HG02840 (cell line): ENCODE results near the gene TEK.
"Not testable (repeated sequence)": the region's sequence is repeated elsewhere in the genome, so short reads cannot be mapped to it uniquely, and the experiment has no call there.

ENCODE experiments used
- ATAC-seq: cut with Tn5 transposase; IDR thresholded peaks from one replicate; pipeline ENCODE4 v1.9.1; 2021; ENCODE audit warnings: mild to moderate bottlenecking, moderate library complexity, moderate number of reproducible peaks; ENCODE audit not compliant: unreplicated experiment, low FRiP score

Gene TEK

DNA sequence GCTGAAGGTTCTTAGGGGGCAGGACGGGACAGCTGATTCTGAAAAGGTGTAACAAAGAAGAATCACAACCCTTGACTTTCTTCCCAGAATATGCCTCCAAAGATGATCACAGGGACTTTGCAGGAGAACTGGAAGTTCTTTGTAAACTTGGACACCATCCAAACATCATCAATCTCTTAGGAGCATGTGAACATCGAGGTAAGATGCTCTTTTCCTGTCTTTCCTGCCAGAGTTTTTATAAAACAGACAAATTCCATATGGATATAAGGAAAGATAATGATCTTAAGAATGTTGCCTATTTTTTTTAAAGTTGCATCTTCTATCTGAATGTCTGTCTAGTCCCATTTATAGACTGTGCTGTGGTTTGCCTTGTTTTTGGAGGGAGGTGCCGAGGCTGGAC lies 100.0 kb downstream of the TEK start:
- ATAC-seq, result no peak

DNA sequence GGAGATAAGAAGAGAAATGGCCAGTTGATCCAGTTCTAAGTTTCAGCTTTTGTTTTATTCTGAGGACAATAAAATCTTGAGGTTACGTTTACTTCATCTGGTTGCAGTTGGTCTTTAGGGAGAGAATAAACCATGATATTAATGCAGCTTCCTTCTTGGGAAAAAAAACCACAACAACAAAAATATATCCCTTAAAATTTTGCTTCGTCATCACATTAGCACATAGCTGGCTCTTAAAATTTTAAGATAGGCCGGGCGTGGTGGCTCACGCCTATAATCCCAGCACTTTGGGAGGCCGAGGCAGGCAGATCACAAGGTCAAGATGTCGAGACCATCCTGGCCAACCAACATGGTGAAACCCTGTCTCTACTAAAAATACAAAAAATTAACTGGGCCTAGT lies 101.6 kb downstream of the TEK start:
- no peak for ATAC-seq

DNA sequence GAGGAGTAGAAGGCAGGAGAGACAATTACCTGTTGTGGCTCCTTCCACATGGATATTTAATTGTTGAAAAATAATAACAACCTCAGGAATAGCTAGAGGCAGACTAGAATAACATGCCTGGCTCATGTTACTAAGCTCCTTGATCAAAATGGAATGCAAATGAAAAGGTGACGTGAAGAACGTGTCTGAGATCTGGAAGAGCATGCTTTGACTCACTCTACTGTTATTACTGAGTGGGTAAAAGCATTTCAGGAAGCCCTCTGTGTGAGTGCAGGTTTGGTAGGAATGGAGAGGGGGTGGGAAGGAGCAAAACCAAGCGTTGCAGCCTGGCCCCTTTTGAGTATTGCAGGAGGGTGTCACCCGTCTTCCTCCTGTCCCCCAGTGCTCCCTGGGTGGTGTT lies 103.2 kb downstream of the TEK start:
- no peak for ATAC-seq

DNA sequence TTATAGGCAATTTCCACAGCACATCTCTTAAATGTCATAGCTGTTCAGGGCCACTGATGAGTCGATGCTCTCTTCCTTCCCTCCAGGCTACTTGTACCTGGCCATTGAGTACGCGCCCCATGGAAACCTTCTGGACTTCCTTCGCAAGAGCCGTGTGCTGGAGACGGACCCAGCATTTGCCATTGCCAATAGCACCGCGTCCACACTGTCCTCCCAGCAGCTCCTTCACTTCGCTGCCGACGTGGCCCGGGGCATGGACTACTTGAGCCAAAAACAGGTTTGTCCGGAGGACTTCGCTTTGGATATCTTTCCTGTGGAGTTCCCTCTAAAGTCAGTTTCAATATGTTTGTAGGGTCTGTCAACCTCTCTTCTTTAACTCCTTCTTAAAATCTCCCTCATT lies 103.6 kb downstream of the TEK start:
- ATAC-seq, result no peak

DNA sequence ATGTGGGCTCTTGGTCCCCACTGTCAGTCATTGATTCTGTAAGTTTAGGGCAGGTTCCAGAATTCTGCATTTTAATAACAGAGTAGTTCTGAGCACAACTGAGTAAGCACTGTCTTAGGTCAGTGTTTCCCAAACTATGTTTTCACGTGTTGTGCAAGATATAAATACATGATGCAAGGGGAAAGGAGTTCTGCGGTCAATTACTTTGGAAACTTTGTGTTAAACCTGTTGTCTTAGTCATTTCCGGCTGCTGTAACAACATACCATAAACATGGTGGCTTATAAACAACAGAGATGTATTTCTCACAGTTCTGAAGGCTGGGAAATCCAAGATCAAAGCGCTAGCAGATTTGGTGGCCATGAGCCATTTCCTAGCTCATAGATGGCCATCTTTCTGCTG lies 118.2 kb downstream of the TEK start:
- ATAC-seq, result no peak

DNA sequence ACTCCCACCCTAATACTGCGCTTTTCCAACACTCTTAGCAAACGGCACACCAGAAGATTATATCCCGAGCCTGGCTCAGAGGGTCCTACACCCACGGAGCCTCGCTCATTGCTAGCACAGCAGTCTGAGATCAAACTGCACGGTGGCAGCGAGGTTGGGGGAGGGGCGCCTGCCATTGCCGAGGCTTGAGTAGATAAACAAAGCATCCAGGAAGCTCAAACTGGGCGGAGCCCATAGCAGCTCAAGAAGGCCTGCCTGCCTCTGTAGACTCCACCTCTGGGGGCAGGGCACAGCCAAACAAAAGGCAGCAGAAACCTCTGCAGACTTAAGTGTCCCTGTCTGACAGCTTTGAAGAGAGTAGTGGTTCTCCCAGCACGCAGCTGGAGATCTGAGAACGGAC lies 130.6 kb downstream of the TEK start:
- ATAC-seq, result not testable (repeated sequence)

DNA sequence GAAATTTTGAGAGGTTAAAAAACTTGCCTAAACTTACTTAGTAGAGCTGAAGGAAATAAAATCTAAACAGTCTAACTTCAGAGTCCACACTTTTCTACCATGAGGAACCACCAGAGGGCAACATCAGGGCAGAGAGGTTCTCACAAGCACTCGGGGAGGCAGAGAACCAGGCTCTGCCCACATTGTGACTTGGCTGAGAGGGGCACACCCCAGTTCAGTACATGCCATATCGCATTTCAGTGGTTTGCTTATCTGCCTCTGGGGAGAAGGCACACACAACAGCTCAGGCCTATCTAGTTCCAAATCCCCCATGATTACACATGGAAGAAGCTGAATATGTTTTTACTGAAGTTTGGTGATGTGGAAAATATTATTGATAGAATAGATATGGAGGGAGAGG lies 138.7 kb downstream of the TEK start:
- ATAC-seq, result no peak

DNA sequence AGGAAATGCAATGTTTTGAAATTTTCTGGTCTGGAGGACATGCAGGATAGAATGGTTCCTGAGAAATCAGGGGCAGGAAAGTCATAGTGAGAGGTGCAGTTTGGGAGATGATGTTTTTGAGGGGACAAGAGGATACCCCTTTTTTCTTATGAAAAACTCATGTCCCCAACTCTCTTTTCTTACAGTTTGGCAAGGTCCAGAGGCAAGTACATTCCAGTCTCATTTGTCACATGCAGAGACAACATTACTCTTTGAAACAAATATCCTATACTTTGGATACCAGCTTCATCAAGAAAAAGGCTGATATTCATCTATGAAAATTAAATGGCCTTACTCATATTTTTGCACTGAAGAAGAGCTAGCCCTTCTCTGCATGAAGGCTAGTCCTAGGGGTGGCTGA lies 139.7 kb downstream of the TEK start:
- ATAC-seq, result no peak

DNA sequence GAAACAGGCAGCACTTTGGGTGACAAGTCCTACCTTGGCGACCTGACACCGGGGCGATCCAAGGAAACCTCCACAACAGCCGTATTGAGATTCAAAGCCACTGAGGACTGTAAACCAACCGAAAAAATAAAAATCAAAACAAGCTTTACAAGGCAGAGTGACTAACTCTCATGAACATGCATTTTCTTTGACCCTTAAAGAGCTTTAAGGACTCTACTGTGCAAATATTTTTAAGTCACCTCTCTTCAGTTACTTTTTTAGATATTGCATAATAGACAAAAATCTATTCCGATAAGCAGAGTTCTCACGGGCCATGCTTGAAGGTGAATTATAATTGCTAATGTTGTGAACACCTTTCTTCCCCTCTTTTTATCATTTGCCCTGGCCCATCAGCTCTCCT lies 149.6 kb downstream of the TEK start:
- no peak for ATAC-seq

DNA sequence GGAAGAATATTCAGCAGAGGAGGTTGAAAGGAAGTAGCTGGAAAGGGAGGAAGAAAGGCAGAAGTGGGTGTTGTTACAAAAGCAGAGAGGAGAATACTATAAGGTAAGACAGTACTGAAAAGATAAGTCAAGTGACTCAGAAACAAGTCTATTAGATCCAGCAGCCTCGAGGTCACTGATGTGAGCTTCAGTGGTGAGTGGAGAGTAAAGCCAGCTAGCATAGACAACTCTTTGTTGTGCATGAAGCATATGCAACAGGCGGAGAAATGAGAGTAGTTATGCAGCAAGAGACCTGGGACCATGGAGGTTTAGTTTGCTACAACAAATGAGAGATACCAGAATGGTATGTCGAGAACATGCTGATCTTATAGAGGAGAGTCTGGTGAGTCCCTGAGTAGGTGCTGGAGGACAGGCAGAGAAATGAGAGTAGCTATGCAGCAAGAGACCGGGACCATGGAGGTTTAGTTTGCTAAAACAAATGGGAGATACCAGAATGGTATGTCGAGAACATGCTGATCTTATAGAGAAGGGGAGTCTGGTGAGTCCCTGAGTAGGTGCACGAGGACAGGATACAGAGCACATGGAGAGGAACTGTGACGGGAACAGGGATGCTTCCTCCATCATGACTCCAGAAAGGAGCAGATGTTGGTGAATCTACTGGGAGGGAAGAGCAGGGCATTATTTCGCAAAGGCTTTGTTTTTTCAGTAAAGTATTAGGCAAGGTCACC lies 151.9 kb downstream of the TEK start:
- no peak for ATAC-seq

DNA sequence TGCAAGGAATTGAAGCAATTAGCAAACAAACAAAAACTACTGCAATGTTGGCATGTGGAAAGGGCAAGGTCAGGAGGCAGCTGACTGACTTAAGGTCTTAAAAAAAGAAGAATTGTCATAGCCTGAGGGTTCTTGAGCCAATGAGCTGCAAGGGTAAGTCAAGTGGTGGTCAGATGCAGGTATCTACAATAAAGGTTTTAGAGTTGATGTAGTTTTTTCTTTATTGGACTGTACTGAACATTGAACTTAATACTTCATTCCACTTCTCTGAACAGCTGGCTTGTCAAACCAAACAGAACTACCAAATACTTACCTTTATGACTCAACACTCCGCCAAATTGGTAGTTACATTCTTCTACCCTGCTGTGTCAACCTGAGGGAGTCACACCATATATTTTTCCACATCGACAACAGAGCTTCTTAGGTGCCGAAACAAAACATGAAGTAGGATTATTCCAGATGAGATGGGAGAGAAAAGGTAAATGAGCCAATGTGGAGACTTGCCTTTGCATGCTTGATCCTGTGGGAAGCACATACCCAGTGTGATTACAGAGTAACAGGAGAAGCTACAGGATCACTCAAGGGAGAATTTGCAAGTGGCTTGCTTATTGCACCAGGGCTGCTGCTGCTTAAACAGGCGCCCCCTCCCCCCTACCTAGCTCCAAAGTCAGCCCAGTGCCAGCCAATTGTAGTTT lies 152.6 kb downstream of the TEK start:
- ATAC-seq, result no peak

DNA sequence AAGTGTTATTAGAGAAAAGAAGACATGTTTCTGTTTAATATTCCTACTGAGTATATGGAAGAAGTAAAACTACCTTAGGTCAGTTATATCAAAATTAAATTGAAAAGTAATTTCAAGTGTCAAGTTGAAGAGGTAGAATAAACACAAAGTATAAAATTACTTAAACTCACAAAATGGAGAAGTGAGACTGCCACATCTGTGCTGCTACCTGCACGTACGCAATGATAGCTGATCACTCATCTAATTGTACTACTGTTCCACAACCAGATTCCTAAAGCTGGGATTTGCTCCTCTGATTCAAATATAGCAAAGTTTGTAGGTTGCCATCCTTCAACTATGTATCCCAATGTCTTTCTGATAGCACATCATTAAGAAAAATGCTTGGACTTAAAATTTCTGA lies 163.1 kb downstream of the TEK start:
- no peak for ATAC-seq

DNA sequence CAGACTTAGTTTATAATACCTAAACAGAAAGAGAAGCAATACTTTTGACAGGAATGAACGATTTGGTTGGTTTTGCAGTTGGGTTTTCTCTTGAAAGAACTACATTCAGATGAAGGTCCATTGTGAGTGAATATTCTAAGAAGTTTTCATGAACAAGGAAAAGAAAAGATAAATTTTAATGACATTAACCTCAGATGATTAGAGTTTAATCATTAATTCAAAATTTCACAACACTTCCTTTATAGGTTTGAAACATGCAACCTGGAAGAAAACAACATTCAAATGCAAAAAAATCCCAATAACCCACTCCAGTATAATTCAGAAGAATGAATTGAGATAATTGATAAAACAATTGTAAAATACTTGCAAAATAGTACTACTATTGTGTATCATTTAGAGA lies 164.2 kb downstream of the TEK start:
- ATAC-seq, result no peak

DNA sequence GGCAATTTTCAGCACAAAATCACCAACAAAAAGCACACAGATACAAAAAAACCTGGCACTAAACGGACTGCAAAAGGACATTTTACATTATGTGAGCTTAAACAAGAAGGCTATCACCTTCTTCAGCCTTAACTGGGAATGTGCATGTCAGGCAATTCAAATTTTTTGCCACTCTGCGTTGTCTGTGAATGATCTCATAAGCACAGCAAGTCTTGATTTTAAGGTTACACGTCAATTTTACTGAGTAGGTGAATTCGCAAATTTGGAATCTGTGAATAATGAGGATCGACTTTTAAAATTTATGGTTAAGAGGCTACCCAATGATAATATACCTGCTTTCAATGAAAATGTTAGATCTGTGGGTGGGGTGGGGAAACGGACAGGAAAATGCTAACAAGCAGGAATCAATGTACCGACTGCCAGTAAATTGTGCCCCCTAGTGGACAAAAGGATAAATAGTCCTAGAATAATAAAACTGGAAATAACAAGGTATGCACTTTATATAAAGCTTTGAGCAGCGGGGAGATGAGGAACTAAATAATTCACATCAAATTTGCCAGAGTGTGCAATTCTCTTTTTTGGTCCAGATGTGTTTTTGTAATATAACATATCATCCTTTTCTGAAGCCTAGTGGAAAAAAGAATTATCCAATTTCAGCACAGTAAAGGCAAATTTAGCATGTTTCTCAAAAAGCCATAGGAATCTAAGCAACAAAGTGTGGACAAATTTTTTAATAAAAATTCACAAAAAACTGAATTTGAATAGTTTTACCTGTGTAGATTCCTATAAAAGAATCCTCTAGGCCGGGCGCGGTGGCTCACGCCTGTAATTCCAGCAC lies 167.4 kb downstream of the TEK start:
- ATAC-seq, result no peak

DNA sequence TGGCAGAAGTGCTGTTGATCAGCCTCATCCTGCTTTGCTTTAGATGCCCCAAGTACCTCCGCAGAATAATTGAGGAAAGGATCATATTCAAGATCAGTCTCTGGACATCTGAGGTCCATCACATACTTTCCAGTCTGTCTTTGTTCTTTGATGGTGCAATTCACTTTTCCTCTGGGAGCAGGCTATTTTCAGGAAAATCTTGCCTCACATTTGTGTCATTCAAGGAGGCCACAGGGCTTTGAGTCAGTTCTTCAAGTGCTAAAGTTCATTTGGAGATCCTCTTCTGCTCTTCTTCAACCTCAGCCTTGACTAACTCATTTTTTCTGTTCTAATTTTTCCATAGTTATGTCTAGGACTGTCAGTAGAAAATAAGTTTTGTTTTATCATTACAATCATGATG lies 169.3 kb downstream of the TEK start:
- no peak for ATAC-seq

DNA sequence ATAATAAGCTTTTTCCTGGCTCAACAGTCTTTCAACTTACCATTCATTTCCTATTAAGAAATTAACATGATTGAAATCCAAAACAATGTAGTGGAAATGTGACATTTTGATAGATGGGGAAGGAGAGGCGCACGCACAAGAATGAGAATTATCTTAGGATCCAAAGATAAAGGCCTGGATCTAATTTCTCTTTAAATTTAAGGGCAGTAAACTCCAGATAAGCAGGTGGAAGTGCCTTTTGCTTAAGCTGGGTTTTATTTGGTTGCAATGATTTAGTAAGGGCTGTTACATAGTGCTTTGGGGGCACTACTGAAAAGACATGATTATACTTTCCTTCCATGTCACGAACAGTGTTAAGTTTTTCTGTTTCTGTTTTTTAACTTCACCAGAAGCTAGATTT lies 170.6 kb downstream of the TEK start:
- no peak for ATAC-seq
